Esophagus mucosa (tissue), 1 donor: ENCODE data around the gene TBX10. TPM values are rescaled to one million over a fixed set of nuclear protein-coding genes. Genes with fewer than 3 reads are reported as not detected.
A peak's percentile ranks its signal among the peaks of the same experiment; 100 is the strongest.
"Not testable (repeated sequence)": the region's sequence is repeated elsewhere in the genome, so short reads cannot be mapped to it uniquely, and the experiment has no call there.

Experiments used
- ATAC-seq: fragments of 200-7000 bp; cut with Tn5 transposase; one replicate; pipeline ENCODE4 v1.9.1; 2020
- total RNA-seq: library from RNA; stranded (reverse); gene quantifications from one replicate; pipeline ENCODE4 v1.2.4, GENCODE V29; 2023
- donor health status: DM: yes; HTN: yes; CAD: no.

Gene TBX10
- total RNA-seq, 1 donor from 2014 or later, result not detected

- no peak for ATAC-seq
Measured at GRCh38 chr11:67664213-67664585, 24.6 kb upstream of the TBX10 start.

GRCh38 chr11:67663532-67664212 is 24.1 kb upstream of the TBX10 start:
- ATAC-seq, result no peak

- no peak for ATAC-seq
Measured at GRCh38 chr11:67662835-67663531, 23.4 kb upstream of the TBX10 start.

- ATAC-seq, result no peak
Measured at GRCh38 chr11:67662142-67662834, 22.7 kb upstream of the TBX10 start.

- ATAC-seq, result not testable (repeated sequence)
Measured at GRCh38 chr11:67660752-67661151, 21.2 kb upstream of the TBX10 start.

- ATAC-seq, result not testable (repeated sequence)
Measured at GRCh38 chr11:67659651-67660165, 20.1 kb upstream of the TBX10 start.

- ATAC-seq, result no peak
Measured at GRCh38 chr11:67657300-67657699, 17.7 kb upstream of the TBX10 start.

- peak; percentile 78 for ATAC-seq
Measured at GRCh38 chr11:67656278-67656922, 16.8 kb upstream of the TBX10 start.

GRCh38 chr11:67654225-67654624 is 14.7 kb upstream of the TBX10 start:
- no peak for ATAC-seq

GRCh38 chr11:67652965-67653845 is 13.6 kb upstream of the TBX10 start:
- ATAC-seq, result no peak

- ATAC-seq, result no peak
Measured at GRCh38 chr11:67651976-67652781, 12.6 kb upstream of the TBX10 start.

- peak; percentile 2 for ATAC-seq
Measured at GRCh38 chr11:67649634-67650510, 10.3 kb upstream of the TBX10 start.

GRCh38 chr11:67648796-67649613 is 9.4 kb upstream of the TBX10 start:
- ATAC-seq, result peak; percentile 30

- ATAC-seq, result peak; percentile 44
Measured at GRCh38 chr11:67648140-67648795, 8.7 kb upstream of the TBX10 start.

GRCh38 chr11:67647471-67647870 is 7.9 kb upstream of the TBX10 start:
- ATAC-seq, result no peak

GRCh38 chr11:67646535-67647336 is 7.2 kb upstream of the TBX10 start:
- no peak for ATAC-seq
